Measurements from ENCODE around the gene FAM47E.

Gene FAM47E

GRCh38 chr4:76216975-76217814 lies 34.3 kb upstream of the FAM47E start:
- Histone ChIP-seq H3K27me3 (ENCODE audit: insufficient read depth, low read length, poor library complexity, severe bottlenecking) (no peaks in the 10 kb centered on the region), H3K9ac (ENCODE audit: low read depth, low read length, poor library complexity, severe bottlenecking) (no peak overlapping the region), H3K4me1 (ENCODE audit: insufficient read depth, low read length, poor library complexity, severe bottlenecking) (peaks cover 28% of the 10 kb centered on the region), H4K20me1 (ENCODE audit: insufficient read depth, low read length, poor library complexity, severe bottlenecking) (peaks cover 6% of the 10 kb centered on the region), H3K9me3 (ENCODE audit: insufficient read depth, low read depth, low read length) (no peaks in the 10 kb centered on the region), H3K79me2 (ENCODE audit: insufficient read depth, low read length) (peaks cover 4% of the 10 kb centered on the region), H3K4me3 (ENCODE audit: low read length, poor library complexity, severe bottlenecking) (no peak overlapping the region), H2AFZ (ENCODE audit: low read length) (no peak overlapping the region), H3K4me2 (ENCODE audit: low read depth, low read length, poor library complexity, severe bottlenecking) (no peak overlapping the region), H3F3A (ENCODE audit: low read depth) (no peaks in the 10 kb centered on the region; the same call in 1 of the 2 replicates), H3K9me2 (replicated peaks; ENCODE audit: low read depth, low read length) (no peaks in the 10 kb centered on the region), H3K36me3 (ENCODE audit: insufficient read depth, low read length) (no peaks in the 10 kb centered on the region)
- no peak for TF ChIP-seq EZH2phosphoT487 (IDR thresholded peaks at IDR 0.05; ENCODE audit: borderline replicate concordance)
- TF ChIP-seq CTCF (conservative IDR thresholded peaks at IDR 0.05; ENCODE audit: low read length), result no peak

- Histone ChIP-seq H3F3A (ENCODE audit: low read depth) (no peaks in the 10 kb centered on the region), H3K9me2 (replicated peaks; ENCODE audit: low read depth, low read length) (no peaks in the 10 kb centered on the region), H4K20me1 (ENCODE audit: insufficient read depth, low read length, poor library complexity, severe bottlenecking) (no peaks in the 10 kb centered on the region), H3K27me3 (ENCODE audit: insufficient read depth, low read length, poor library complexity, severe bottlenecking) (no peaks in the 10 kb centered on the region), H2AFZ (ENCODE audit: low read length) (no peak overlapping the region), H3K79me2 (ENCODE audit: insufficient read depth, low read length) (no peaks in the 10 kb centered on the region; the same call in 1 of the 2 replicates), H3K9ac (ENCODE audit: low read depth, low read length, poor library complexity, severe bottlenecking) (no peak overlapping the region), H3K4me3 (ENCODE audit: low read length, poor library complexity, severe bottlenecking) (no peak overlapping the region), H3K9me3 (ENCODE audit: insufficient read depth, low read depth, low read length) (no peaks in the 10 kb centered on the region), H3K36me3 (ENCODE audit: insufficient read depth, low read length) (no peaks in the 10 kb centered on the region), H3K4me1 (ENCODE audit: insufficient read depth, low read length, poor library complexity, severe bottlenecking) (peaks cover 13% of the 10 kb centered on the region), H3K4me2 (ENCODE audit: low read depth, low read length, poor library complexity, severe bottlenecking) (no peak overlapping the region)
- no peak for TF ChIP-seq EZH2phosphoT487 (IDR thresholded peaks at IDR 0.05; ENCODE audit: borderline replicate concordance)
- TF ChIP-seq CTCF (conservative IDR thresholded peaks at IDR 0.05; ENCODE audit: low read length), result no peak
Measured at GRCh38 chr4:76219299-76220055, 32.0 kb upstream of the FAM47E start.

GRCh38 chr4:76224171-76224570 lies 27.4 kb upstream of the FAM47E start:
- Histone ChIP-seq H3K27me3 (ENCODE audit: insufficient read depth, low read length, poor library complexity, severe bottlenecking) (no peaks in the 10 kb centered on the region), H3K36me3 (ENCODE audit: insufficient read depth, low read length) (no peaks in the 10 kb centered on the region), H3K4me3 (ENCODE audit: low read length, poor library complexity, severe bottlenecking) (no peak overlapping the region), H3K9ac (ENCODE audit: low read depth, low read length, poor library complexity, severe bottlenecking) (no peak overlapping the region), H2AFZ (ENCODE audit: low read length) (no peak overlapping the region), H3K9me3 (ENCODE audit: insufficient read depth, low read depth, low read length) (no peaks in the 10 kb centered on the region), H3K4me1 (ENCODE audit: insufficient read depth, low read length, poor library complexity, severe bottlenecking) (no peaks in the 10 kb centered on the region), H3F3A (ENCODE audit: low read depth) (no peaks in the 10 kb centered on the region), H3K9me2 (replicated peaks; ENCODE audit: low read depth, low read length) (no peaks in the 10 kb centered on the region), H3K79me2 (ENCODE audit: insufficient read depth, low read length) (no peaks in the 10 kb centered on the region), H3K4me2 (ENCODE audit: low read depth, low read length, poor library complexity, severe bottlenecking) (no peak overlapping the region), H4K20me1 (ENCODE audit: insufficient read depth, low read length, poor library complexity, severe bottlenecking) (no peaks in the 10 kb centered on the region)
- TF ChIP-seq CTCF (conservative IDR thresholded peaks at IDR 0.05; ENCODE audit: low read length), result no peak
- no peak for TF ChIP-seq EZH2phosphoT487 (IDR thresholded peaks at IDR 0.05; ENCODE audit: borderline replicate concordance)
